ENCODE data around the gene STRBP. TPM values are rescaled to one million over a fixed set of nuclear protein-coding genes. Genes with fewer than 3 reads are reported as not detected.
"Not testable (repeated sequence)": the region's sequence is repeated elsewhere in the genome, so short reads cannot be mapped to it uniquely, and the experiment has no call there.

Gene STRBP
- total and polyA plus RNA-seq, 3 donors from 2014 or later = 47.8 to 102 (median 66.5) TPM

DNA sequence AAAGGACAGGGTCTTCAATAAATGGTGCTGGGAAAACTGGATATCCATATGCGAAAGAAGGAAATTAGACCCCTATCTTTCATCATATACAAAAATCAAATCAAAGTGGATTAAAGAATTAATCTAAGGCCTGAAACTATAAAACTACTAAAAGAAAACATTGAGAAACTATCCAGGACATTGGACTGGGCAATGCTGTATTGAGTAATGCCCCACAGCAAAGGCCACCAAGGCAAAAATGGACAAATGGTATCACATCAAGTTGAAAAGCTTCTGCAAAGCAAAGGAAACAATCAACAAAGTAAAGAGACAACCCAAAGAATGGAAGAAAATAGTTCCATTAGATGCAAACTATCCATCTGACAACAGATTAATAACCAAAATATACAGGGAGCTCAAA, 72.3 kb downstream of the STRBP start:
- DNase-seq = no peak
- Histone ChIP-seq H3K4me3 (no peak overlapping the region), H3K4me1 (no peaks in the 10 kb centered on the region), H3K9me3 (no peaks in the 10 kb centered on the region), H3K27me3 (no peaks in the 10 kb centered on the region), H3K36me3 (ENCODE audit: low read depth, missing control alignments) (no peaks in the 10 kb centered on the region), H3K27ac (no peak overlapping the region)
- intact Hi-C loops (cut with DNase I; ENCODE audit: low total_unique reads) = no loop called here
- no peak for TF ChIP-seq POLR2A (IDR thresholded peaks at IDR 0.05)
- TF ChIP-seq, protein P1, sequence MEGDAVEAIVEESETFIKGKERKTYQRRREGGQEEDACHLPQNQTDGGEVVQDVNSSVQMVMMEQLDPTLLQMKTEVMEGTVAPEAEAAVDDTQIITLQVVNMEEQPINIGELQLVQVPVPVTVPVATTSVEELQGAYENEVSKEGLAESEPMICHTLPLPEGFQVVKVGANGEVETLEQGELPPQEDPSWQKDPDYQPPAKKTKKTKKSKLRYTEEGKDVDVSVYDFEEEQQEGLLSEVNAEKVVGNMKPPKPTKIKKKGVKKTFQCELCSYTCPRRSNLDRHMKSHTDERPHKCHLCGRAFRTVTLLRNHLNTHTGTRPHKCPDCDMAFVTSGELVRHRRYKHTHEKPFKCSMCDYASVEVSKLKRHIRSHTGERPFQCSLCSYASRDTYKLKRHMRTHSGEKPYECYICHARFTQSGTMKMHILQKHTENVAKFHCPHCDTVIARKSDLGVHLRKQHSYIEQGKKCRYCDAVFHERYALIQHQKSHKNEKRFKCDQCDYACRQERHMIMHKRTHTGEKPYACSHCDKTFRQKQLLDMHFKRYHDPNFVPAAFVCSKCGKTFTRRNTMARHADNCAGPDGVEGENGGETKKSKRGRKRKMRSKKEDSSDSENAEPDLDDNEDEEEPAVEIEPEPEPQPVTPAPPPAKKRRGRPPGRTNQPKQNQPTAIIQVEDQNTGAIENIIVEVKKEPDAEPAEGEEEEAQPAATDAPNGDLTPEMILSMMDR (IDR thresholded peaks at IDR 0.05) = no peak
- 100% methylated on average over 1 of the region's 1 CpG for WGBS, 2 donors

DNA sequence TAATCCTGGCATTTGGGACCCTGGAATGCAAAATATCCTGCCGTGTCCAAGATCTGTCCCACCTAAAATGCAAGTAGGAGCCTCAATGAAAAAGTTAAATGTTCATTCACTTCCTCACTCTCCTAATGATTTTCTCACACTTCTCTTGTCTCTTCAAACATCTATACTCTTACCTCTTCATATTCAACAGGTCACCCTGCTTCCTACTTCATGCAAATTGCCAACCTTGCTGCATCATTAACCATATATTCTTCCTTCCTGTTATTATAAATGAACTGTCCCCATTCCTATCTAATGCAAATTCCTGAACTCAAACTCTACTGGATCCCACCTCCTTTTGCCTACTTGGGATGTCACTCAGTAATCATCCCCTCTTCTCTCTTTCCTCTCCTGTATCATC, 74.4 kb downstream of the STRBP start:
- H3K36me3 ChIP-seq (ENCODE audit: low read depth, missing control alignments) = no peaks in the 10 kb centered on the region
- WGBS, 2 donors = 100% methylated on average over 1 of the region's 1 CpG
- H3K4me1 ChIP-seq = no peaks in the 10 kb centered on the region
- H3K9me3 ChIP-seq = no peaks in the 10 kb centered on the region
- no peak overlapping the region for H3K27ac ChIP-seq
- no peak for TF ChIP-seq POLR2A (IDR thresholded peaks at IDR 0.05)
- TF ChIP-seq, protein P1 (IDR thresholded peaks at IDR 0.05) = no peak
- no peak for DNase-seq
- intact Hi-C loops (cut with DNase I; ENCODE audit: low total_unique reads) = no loop called here
- no peaks in the 10 kb centered on the region for H3K27me3 ChIP-seq
- H3K4me3 ChIP-seq = no peak overlapping the region

DNA sequence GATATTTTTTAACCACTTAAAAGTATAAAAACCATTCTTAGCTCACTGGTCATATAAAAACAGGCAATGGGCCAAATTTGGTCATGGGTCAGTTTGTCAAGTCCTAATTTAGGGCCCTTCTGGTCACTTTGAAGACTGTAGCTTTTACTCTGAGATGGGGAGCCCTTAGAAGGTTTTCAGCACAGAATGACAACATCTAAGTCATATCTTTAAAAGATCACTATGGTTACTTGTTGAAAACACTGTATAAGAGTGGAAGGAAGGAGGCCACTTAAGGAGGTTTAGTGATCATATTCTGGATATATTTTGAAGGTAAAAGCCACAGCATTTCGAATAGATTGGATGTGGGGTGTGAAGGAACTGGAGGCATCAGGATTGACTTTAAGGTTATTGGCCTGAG, 76.7 kb downstream of the STRBP start:
- WGBS, 2 donors = 84 to 85% methylated on average over 1 of the region's 1 CpG
- TF ChIP-seq POLR2A (IDR thresholded peaks at IDR 0.05) = no peak
- TF ChIP-seq, protein P1 (IDR thresholded peaks at IDR 0.05) = no peak
- Histone ChIP-seq H3K27ac (no peak overlapping the region), H3K4me1 (no peaks in the 10 kb centered on the region), H3K4me3 (no peak overlapping the region), H3K9me3 (no peaks in the 10 kb centered on the region), H3K27me3 (no peaks in the 10 kb centered on the region), H3K36me3 (ENCODE audit: low read depth, missing control alignments) (no peaks in the 10 kb centered on the region)
- intact Hi-C loops (cut with DNase I; ENCODE audit: low total_unique reads) = no loop called here
- DNase-seq = no peak

DNA sequence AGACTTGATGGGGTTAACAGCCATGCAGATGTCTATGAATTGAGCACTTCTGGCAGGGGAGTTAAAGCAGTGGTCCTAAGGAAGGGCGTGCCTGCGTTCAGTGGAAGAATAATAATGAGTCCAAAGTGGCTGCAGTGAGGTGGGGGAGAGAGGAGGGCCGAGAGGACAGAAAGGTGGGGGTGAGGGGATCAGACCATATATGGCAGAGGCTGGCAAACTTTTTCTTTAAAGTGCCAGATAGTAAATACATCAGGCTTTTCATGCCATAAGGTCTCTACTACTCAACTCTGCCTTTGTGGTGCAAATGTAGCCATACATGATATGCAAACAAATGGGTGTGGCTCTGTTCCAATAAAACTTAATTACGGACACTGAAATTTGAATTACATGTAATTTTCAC, 77.1 kb downstream of the STRBP start:
- no peak for TF ChIP-seq POLR2A (IDR thresholded peaks at IDR 0.05)
- TF ChIP-seq, protein P1 (IDR thresholded peaks at IDR 0.05) = no peak
- Histone ChIP-seq H3K36me3 (ENCODE audit: low read depth, missing control alignments) (no peaks in the 10 kb centered on the region), H3K4me1 (no peaks in the 10 kb centered on the region), H3K27me3 (no peaks in the 10 kb centered on the region), H3K4me3 (no peak overlapping the region), H3K27ac (no peak overlapping the region), H3K9me3 (no peaks in the 10 kb centered on the region)
- intact Hi-C loops (cut with DNase I; ENCODE audit: low total_unique reads) = no loop called here
- 66 to 76% methylated on average over 4 of the region's 4 CpGs for WGBS, 2 donors
- no peak for DNase-seq

DNA sequence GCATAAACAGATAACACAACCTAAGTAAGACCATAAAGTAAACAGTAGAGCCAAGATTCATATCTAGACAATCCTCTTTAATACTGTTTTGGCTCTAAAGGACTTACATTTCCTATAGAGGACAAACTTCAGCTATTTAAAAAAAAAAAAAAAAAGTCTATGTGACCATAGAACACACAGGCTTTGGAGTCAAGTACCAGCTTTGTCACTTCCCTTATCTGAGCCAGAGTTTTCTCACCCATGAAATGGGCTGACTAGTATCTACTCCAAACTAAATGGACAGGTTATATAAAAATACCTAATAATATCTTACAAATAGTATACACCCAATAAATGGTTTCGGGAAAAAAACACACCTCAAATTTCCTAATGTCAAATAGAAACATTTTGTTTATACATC, 81.3 kb downstream of the STRBP start:
- no peak for TF ChIP-seq POLR2A (IDR thresholded peaks at IDR 0.05)
- TF ChIP-seq, protein P1 (IDR thresholded peaks at IDR 0.05) = no peak
- Histone ChIP-seq H3K36me3 (ENCODE audit: low read depth, missing control alignments) (no peaks in the 10 kb centered on the region), H3K27me3 (no peaks in the 10 kb centered on the region), H3K27ac (no peak overlapping the region), H3K4me3 (no peak overlapping the region), H3K9me3 (no peaks in the 10 kb centered on the region), H3K4me1 (no peaks in the 10 kb centered on the region)
- no peak for DNase-seq
- intact Hi-C loops (cut with DNase I; ENCODE audit: low total_unique reads) = no loop called here
- 87 to 98% methylated on average over 1 of the region's 1 CpG for WGBS, 2 donors

DNA sequence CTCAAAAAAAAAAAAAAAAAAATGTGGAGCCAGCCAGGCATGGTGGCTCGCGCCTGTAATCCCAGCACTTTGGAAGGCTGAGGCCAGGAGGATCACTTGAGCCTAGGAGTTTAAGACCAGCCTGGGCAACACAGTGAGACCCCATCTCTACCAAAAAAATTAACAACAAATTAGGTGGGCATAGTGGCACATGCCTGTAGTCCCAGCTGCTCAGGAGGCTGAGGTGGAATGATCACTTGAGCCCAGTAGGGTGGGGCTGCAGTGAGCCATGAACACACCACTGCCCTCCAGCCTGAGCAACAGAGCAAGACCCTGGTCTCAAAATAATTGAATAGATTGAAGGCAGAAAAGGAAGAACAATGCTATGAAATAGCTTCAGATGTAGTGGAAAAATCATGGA, 82.4 kb downstream of the STRBP start:
- H3K27ac ChIP-seq, DNase-seq: not testable (repeated sequence)

More for the DNA sequence above, 82.4 kb downstream of the STRBP start:
- H3K36me3 ChIP-seq (ENCODE audit: low read depth, missing control alignments); H3K9me3 ChIP-seq; H3K4me3 ChIP-seq; intact Hi-C loops (cut with DNase I; ENCODE audit: low total_unique reads); H3K27me3 ChIP-seq; H3K4me1 ChIP-seq: not testable (repeated sequence)
- 95 to 100% methylated on average over 2 of the region's 2 CpGs for WGBS, 2 donors

Measured in testis (tissue), 3 donors.